Endodermal cell (in vitro differentiated cells): Measurements from ENCODE around the gene FMO3. TPM values are rescaled to one million over a fixed set of nuclear protein-coding genes. Genes with fewer than 3 reads are reported as not detected.

ENCODE experiments used
- DNase-seq: peaks from one replicate; pipeline ENCODE4 v3.0.0-alpha.2; 2017
- H3K27ac ChIP-seq: 2 replicates; pipeline ENCODE4 v1.5.1; 2013; ENCODE audit warnings: mild to moderate bottlenecking, low read depth, low read length, moderate library complexity
- H3K27me3 ChIP-seq: 2 replicates; pipeline ENCODE4 v1.6.1; 2013; ENCODE audit warnings: mild to moderate bottlenecking, low read length, moderate library complexity; ENCODE audit not compliant: insufficient read depth, control insufficient read depth, poor library complexity, severe bottlenecking
- H3K36me3 ChIP-seq: 2 replicates; pipeline ENCODE4 v1.7.0; 2013; ENCODE audit warnings: mild to moderate bottlenecking, low read length, moderate library complexity; ENCODE audit not compliant: control insufficient read depth, insufficient read depth
- H3K4me1 ChIP-seq: one replicate; pipeline ENCODE4 v1.7.0; 2013; ENCODE audit warnings: low read length; ENCODE audit not compliant: control insufficient read depth, insufficient read depth
- H3K4me3 ChIP-seq: 2 replicates; pipeline ENCODE4 v1.5.1; 2013; ENCODE audit warnings: mild to moderate bottlenecking, low read length, moderate library complexity
- H3K9ac ChIP-seq: 2 replicates; pipeline ENCODE4 v1.6.1; 2013; ENCODE audit warnings: mild to moderate bottlenecking, low read length, moderate library complexity; ENCODE audit not compliant: poor library complexity, severe bottlenecking; ENCODE audit errors: extremely low read depth
- H3K9me3 ChIP-seq: 2 replicates; pipeline ENCODE4 v1.6.1; 2013; ENCODE audit warnings: mild to moderate bottlenecking, low read length, moderate library complexity; ENCODE audit not compliant: control insufficient read depth
- H3K27ac Mint-ChIP-seq: 2 replicates; pipeline ENCODE4 v1.8.0; 2020; ENCODE audit warnings: mixed read lengths
- H3K27me3 Mint-ChIP-seq: 2 replicates; pipeline ENCODE4 v1.8.0; 2021; ENCODE audit warnings: mild to moderate bottlenecking, mixed read lengths; ENCODE audit not compliant: insufficient read depth
- H3K36me3 Mint-ChIP-seq: 2 replicates; pipeline ENCODE4 v1.8.0; 2020; ENCODE audit warnings: low read depth, mixed read lengths
- H3K4me1 Mint-ChIP-seq: 2 replicates; pipeline ENCODE4 v1.8.0; 2020; ENCODE audit warnings: mixed read lengths
- H3K4me3 Mint-ChIP-seq: 2 replicates; pipeline ENCODE4 v1.8.0; 2020; ENCODE audit warnings: mild to moderate bottlenecking, moderate library complexity, mixed read lengths
- H3K9me3 Mint-ChIP-seq: 2 replicates; pipeline ENCODE4 v1.8.0; 2020; ENCODE audit warnings: mild to moderate bottlenecking, mixed read lengths
- CTCF ChIP-seq: fragments of 200-600 bp; sonication (generic); conservative IDR thresholded peaks from 2 replicates; pipeline ENCODE4 v1.5.0; 2021; ENCODE audit warnings: antibody characterized with exemption, mild to moderate bottlenecking
- WGBS, 2 experiments: methylation state at CpG; one replicate each; pipeline versions ENCODE4 v1.1.5 to v1.1.7; 2013; ENCODE audit warnings: missing lambda C conversion rate in 2 of 2, mixed read lengths in 1 of 2; ENCODE audit not compliant: insufficient coverage in 1 of 2, insufficient read length in 1 of 2; 5-methylcytosine and 5-hydroxymethylcytosine counted together
- total RNA-seq, 2 donors: library from RNA; stranded (reverse); fragmentation: NEBNext Ultra II Directional in 1 of 2; extraction: Animal tissue kit (Norgen Biotek cat#: 25700) in 1 of 2; gene quantifications; 2 replicates in 1 of 2; 3 replicates in 1 of 2; pipeline ENCODE4 v1.2.1, GENCODE V29; 2021

FMO3 gene
- total RNA-seq, 2 donors from 2014 or later: not detected

GRCh38 chr1:171110621-171111326 is 20.1 kb downstream of the FMO3 start:
- Mint-ChIP-seq H3K27ac (no peak overlapping the region), H3K4me3 (no peak overlapping the region), H3K36me3 (no peaks in the 10 kb centered on the region), H3K27me3 (no peaks in the 10 kb centered on the region), H3K4me1 (no peaks in the 10 kb centered on the region), H3K9me3 (no peaks in the 10 kb centered on the region)
- TF ChIP-seq CTCF: no peak
- no peak overlapping the region for H3K4me3 ChIP-seq
- DNase-seq: no peak
- no peaks in the 10 kb centered on the region for H3K27me3 ChIP-seq
- 90 to 91% methylated on average over 5 to 7 of the region's 7 CpGs for WGBS, 2 experiments
- no peaks in the 10 kb centered on the region for H3K4me1 ChIP-seq
- no peaks in the 10 kb centered on the region for H3K36me3 ChIP-seq
- H3K9me3 ChIP-seq: no peaks in the 10 kb centered on the region
- H3K9ac ChIP-seq: no peak overlapping the region
- no peak overlapping the region for H3K27ac ChIP-seq

GRCh38 chr1:171112119-171112518 is 21.4 kb downstream of the FMO3 start:
- WGBS, 2 experiments: 89 to 97% methylated on average over 3 of the region's 3 CpGs
- Mint-ChIP-seq H3K27me3 (no peaks in the 10 kb centered on the region), H3K4me1 (no peaks in the 10 kb centered on the region), H3K27ac (no peak overlapping the region), H3K9me3 (no peaks in the 10 kb centered on the region), H3K36me3 (no peaks in the 10 kb centered on the region), H3K4me3 (no peak overlapping the region)
- Histone ChIP-seq H3K27me3 (no peaks in the 10 kb centered on the region), H3K9me3 (no peaks in the 10 kb centered on the region), H3K4me1 (no peaks in the 10 kb centered on the region), H3K36me3 (no peaks in the 10 kb centered on the region), H3K27ac (no peak overlapping the region), H3K4me3 (no peak overlapping the region), H3K9ac (no peak overlapping the region)
- DNase-seq: no peak
- TF ChIP-seq CTCF: no peak

- 93 to 100% methylated on average over 3 of the region's 3 CpGs for WGBS, 2 experiments
- H3K9ac ChIP-seq: no peak overlapping the region
- no peaks in the 10 kb centered on the region for H3K9me3 Mint-ChIP-seq
- no peaks in the 10 kb centered on the region for H3K27me3 Mint-ChIP-seq
- DNase-seq: no peak
- no peak for TF ChIP-seq CTCF
- no peak overlapping the region for H3K4me3 Mint-ChIP-seq
- no peaks in the 10 kb centered on the region for H3K4me1 ChIP-seq
- H3K36me3 ChIP-seq: no peaks in the 10 kb centered on the region
- no peak overlapping the region for H3K4me3 ChIP-seq
- no peaks in the 10 kb centered on the region for H3K4me1 Mint-ChIP-seq
- no peaks in the 10 kb centered on the region for H3K9me3 ChIP-seq
- no peak overlapping the region for H3K27ac ChIP-seq
- no peaks in the 10 kb centered on the region for H3K36me3 Mint-ChIP-seq
- no peak overlapping the region for H3K27ac Mint-ChIP-seq
- H3K27me3 ChIP-seq: no peaks in the 10 kb centered on the region
Measured at GRCh38 chr1:171113382-171113781, 22.7 kb downstream of the FMO3 start.
